SK-N-SH (cell line): ENCODE results near the gene TACO1.

Experiments used
- POLR2AphosphoS5 ChIP-seq: IDR thresholded peaks from 2 replicates; pipeline ENCODE4 v1.6.1; 2012; ENCODE audit warnings: low read depth, low read length
- RAD21 ChIP-seq: IDR thresholded peaks from 2 replicates; pipeline ENCODE4 v1.6.1; 2012; ENCODE audit warnings: mild to moderate bottlenecking, low read length
- SIN3A ChIP-seq: IDR thresholded peaks from 2 replicates; pipeline ENCODE4 v1.6.1; 2012; ENCODE audit warnings: low read depth, mild to moderate bottlenecking, low read length, moderate library complexity, borderline replicate concordance
- TAF1 ChIP-seq: IDR thresholded peaks from 2 replicates; pipeline ENCODE4 v1.6.1; 2012; ENCODE audit warnings: low read depth, mild to moderate bottlenecking, low read length, moderate library complexity, borderline replicate concordance
- TCF12 ChIP-seq: IDR thresholded peaks from 2 replicates; pipeline ENCODE4 v1.4.0; 2012
- TF ChIP-seq, protein P1 (sequence below): fragments of 200-600 bp; sonication (generic); IDR thresholded peaks from 2 replicates; pipeline ENCODE4 v1.6.1; 2017; ENCODE audit warnings: antibody characterized with exemption, mild to moderate bottlenecking, moderate library complexity
- TF ChIP-seq, protein P2 (sequence below): IDR thresholded peaks from 2 replicates; pipeline ENCODE4 v1.4.0; 2012; ENCODE audit warnings: low read depth

DNA sequence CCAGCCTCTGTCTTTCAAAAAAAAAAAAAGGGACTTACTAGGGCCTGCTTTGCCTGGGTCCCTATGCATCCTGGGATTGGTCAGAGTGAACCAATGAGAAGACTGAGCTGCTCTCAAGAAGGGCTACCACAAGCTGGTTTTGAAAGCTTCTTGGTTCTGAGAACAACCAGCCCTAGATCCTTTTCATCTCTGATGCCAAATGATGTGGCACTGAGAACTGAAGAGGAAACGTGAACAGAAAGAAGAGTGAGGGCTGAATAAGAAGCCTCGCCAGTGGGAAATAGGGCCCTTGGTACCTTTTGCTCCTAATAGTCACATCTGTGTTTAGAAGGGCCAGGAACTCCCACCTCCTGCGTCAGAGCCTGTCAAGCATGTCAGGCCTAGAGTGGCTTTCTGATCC is 10.7 kb downstream of the TACO1 start:
- TF ChIP-seq, protein P1, sequence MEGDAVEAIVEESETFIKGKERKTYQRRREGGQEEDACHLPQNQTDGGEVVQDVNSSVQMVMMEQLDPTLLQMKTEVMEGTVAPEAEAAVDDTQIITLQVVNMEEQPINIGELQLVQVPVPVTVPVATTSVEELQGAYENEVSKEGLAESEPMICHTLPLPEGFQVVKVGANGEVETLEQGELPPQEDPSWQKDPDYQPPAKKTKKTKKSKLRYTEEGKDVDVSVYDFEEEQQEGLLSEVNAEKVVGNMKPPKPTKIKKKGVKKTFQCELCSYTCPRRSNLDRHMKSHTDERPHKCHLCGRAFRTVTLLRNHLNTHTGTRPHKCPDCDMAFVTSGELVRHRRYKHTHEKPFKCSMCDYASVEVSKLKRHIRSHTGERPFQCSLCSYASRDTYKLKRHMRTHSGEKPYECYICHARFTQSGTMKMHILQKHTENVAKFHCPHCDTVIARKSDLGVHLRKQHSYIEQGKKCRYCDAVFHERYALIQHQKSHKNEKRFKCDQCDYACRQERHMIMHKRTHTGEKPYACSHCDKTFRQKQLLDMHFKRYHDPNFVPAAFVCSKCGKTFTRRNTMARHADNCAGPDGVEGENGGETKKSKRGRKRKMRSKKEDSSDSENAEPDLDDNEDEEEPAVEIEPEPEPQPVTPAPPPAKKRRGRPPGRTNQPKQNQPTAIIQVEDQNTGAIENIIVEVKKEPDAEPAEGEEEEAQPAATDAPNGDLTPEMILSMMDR, result no peak
- TF ChIP-seq, protein P2, sequence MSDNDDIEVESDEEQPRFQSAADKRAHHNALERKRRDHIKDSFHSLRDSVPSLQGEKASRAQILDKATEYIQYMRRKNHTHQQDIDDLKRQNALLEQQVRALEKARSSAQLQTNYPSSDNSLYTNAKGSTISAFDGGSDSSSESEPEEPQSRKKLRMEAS, result no peak
- TF ChIP-seq TAF1 (no peak), SIN3A (no peak), TCF12 (no peak), RAD21 (no peak), POLR2AphosphoS5 (no peak)
